RWPE2 (cell line): ENCODE results near the gene ANAPC10.

Source experiments
- ATAC-seq: fragments of 200-7000 bp; cut with Tn5 transposase; 3 replicates; pipeline ENCODE4 v1.9.1; 2021; ENCODE audit warnings: low read depth
- DNase-seq: peaks from one replicate; pipeline ENCODE4 v3.0.0-alpha.2; 2020; ENCODE audit warnings: low spot score
- H3K27ac ChIP-seq: fragments of 450-650 bp; 2 replicates; pipeline ENCODE4 v1.5.1; 2017; ENCODE audit warnings: mild to moderate bottlenecking; ENCODE audit not compliant: poor library complexity, severe bottlenecking
- H3K27me3 ChIP-seq: fragments of 250-450 bp; sonication (Bioruptor Pico); 2 replicates; pipeline ENCODE4 v1.5.1; 2021; ENCODE audit warnings: mild to moderate bottlenecking, moderate library complexity; ENCODE audit not compliant: insufficient read depth, poor library complexity, severe bottlenecking
- H3K36me3 ChIP-seq: fragments of 250-450 bp; sonication (Bioruptor Pico); 2 replicates; pipeline ENCODE4 v1.5.1; 2020; ENCODE audit warnings: low read depth, mild to moderate bottlenecking, moderate library complexity
- H3K4me1 ChIP-seq: fragments of 250-450 bp; sonication (Bioruptor Pico); 2 replicates; pipeline ENCODE4 v1.5.1; 2021; ENCODE audit warnings: mild to moderate bottlenecking, moderate library complexity; ENCODE audit not compliant: insufficient read depth, poor library complexity, severe bottlenecking
- H3K4me3 ChIP-seq: fragments of 250-450 bp; sonication (Bioruptor Pico); 2 replicates; pipeline ENCODE4 v1.5.1; 2021; ENCODE audit warnings: mild to moderate bottlenecking, moderate library complexity; ENCODE audit not compliant: severe bottlenecking
- H3K9me3 ChIP-seq: fragments of 250-450 bp; sonication (Bioruptor Pico); 2 replicates; pipeline ENCODE4 v1.5.1; 2021; ENCODE audit warnings: mild to moderate bottlenecking, moderate library complexity; ENCODE audit not compliant: severe bottlenecking
- CTCF ChIP-seq: fragments of 450-650 bp; IDR thresholded peaks from one replicate; pipeline ENCODE4 v1.5.1; 2017; ENCODE audit warnings: mild to moderate bottlenecking, moderate library complexity; ENCODE audit not compliant: poor library complexity, severe bottlenecking

ANAPC10 gene

GRCh38 chr4:144989306-144989705 lies 108.7 kb downstream of the ANAPC10 start:
- no peak overlapping the region for H3K4me3 ChIP-seq
- no peaks in the 10 kb centered on the region for H3K9me3 ChIP-seq
- H3K27ac ChIP-seq, result no peak overlapping the region
- H3K36me3 ChIP-seq, result no peaks in the 10 kb centered on the region
- no peak for TF ChIP-seq CTCF
- H3K27me3 ChIP-seq, result no peaks in the 10 kb centered on the region
- no peak for ATAC-seq
- H3K4me1 ChIP-seq, result no peaks in the 10 kb centered on the region
- no peak for DNase-seq

- no peaks in the 10 kb centered on the region for H3K9me3 ChIP-seq
- H3K4me1 ChIP-seq, result no peaks in the 10 kb centered on the region
- no peak for TF ChIP-seq CTCF
- ATAC-seq, result no peak
- no peaks in the 10 kb centered on the region for H3K27me3 ChIP-seq
- DNase-seq, result no peak
- no peak overlapping the region for H3K4me3 ChIP-seq
- no peak overlapping the region for H3K27ac ChIP-seq
- no peaks in the 10 kb centered on the region for H3K36me3 ChIP-seq
Measured at GRCh38 chr4:144985531-144985930, 112.5 kb downstream of the ANAPC10 start.

GRCh38 chr4:144985014-144985413 lies 113.0 kb downstream of the ANAPC10 start:
- Histone ChIP-seq H3K4me1 (no peaks in the 10 kb centered on the region), H3K36me3 (no peaks in the 10 kb centered on the region), H3K9me3 (no peaks in the 10 kb centered on the region), H3K27ac (no peak overlapping the region), H3K27me3 (no peaks in the 10 kb centered on the region), H3K4me3 (no peak overlapping the region)
- DNase-seq (no peak), ATAC-seq (no peak)
- TF ChIP-seq CTCF, result no peak

- H3K27me3 ChIP-seq, result no peaks in the 10 kb centered on the region
- ATAC-seq (no peak), DNase-seq (no peak)
- TF ChIP-seq CTCF, result no peak
- H3K4me3 ChIP-seq, result no peak overlapping the region
- no peaks in the 10 kb centered on the region for H3K36me3 ChIP-seq
- no peaks in the 10 kb centered on the region for H3K9me3 ChIP-seq
- no peaks in the 10 kb centered on the region for H3K4me1 ChIP-seq
- no peak overlapping the region for H3K27ac ChIP-seq
Measured at GRCh38 chr4:144984241-144984640, 113.8 kb downstream of the ANAPC10 start.

- no peak overlapping the region for H3K27ac ChIP-seq
- ATAC-seq (no peak), DNase-seq (no peak)
- no peaks in the 10 kb centered on the region for H3K9me3 ChIP-seq
- H3K4me1 ChIP-seq, result no peaks in the 10 kb centered on the region
- H3K4me3 ChIP-seq, result no peak overlapping the region
- no peaks in the 10 kb centered on the region for H3K36me3 ChIP-seq
- H3K27me3 ChIP-seq, result no peaks in the 10 kb centered on the region
- TF ChIP-seq CTCF, result no peak
Measured at GRCh38 chr4:144975718-144976117, 122.3 kb downstream of the ANAPC10 start.
